GM18867 (cell line): ENCODE measurements around the gene FABP2.

Experiments used
- ATAC-seq: cut with Tn5 transposase; IDR thresholded peaks from one replicate; pipeline ENCODE4 v1.9.1; 2021; ENCODE audit warnings: mild to moderate bottlenecking, moderate library complexity; ENCODE audit not compliant: unreplicated experiment

Gene FABP2

DNA sequence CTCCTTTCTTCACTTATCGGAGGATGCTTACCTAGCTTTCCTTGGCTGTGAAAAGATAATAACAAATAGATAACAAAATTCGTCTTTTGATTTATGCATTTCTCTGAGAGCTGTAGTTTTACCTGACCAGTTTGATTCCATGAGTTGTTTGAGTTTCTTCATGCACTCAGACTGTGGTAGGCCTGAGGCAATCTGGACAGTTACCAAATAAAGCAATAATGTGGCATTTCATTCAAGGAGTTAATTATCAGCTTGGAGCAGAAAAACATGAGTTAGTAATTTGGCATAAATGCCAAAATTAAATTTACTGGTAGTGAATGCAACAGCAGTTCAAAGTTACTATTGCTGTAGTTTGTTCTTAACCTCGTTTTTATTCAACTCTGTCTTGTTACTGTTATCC, 53.5 kb downstream of the FABP2 start:
- ATAC-seq = no peak
